Smooth muscle cell (in vitro differentiated cells): ENCODE data around the gene KCNQ1OT1. TPM values are rescaled to one million over a fixed set of nuclear protein-coding genes. Genes with fewer than 3 reads are reported as not detected.

Source experiments
- DNase-seq: peaks from one replicate; lab custom pipeline; 2025; ENCODE audit not compliant: unreplicated experiment; lab: John Stamatoyannopoulos, UW
- H2AFZ ChIP-seq: fragments of 200-600 bp; sonication (generic); 2 replicates; pipeline ENCODE4 v1.6.0; 2016; ENCODE audit warnings: antibody characterized with exemption, low read depth, mild to moderate bottlenecking
- H3F3A ChIP-seq: fragments of 200-600 bp; sonication (generic); 2 replicates; pipeline ENCODE4 v1.6.0; 2017; ENCODE audit warnings: antibody characterized with exemption, low read depth
- H3K27ac ChIP-seq: fragments of 200-600 bp; sonication (generic); 2 replicates; pipeline ENCODE4 v1.5.1; 2016; ENCODE audit warnings: low read depth, mild to moderate bottlenecking
- H3K27me3 ChIP-seq: fragments of 200-600 bp; sonication (generic); 2 replicates; pipeline ENCODE4 v1.6.1; 2016; ENCODE audit warnings: low read depth, mild to moderate bottlenecking
- H3K36me3 ChIP-seq: fragments of 200-600 bp; sonication (generic); 2 replicates; pipeline ENCODE4 v1.5.1; 2016; ENCODE audit warnings: low read depth
- H3K4me1 ChIP-seq: fragments of 200-600 bp; sonication (generic); 2 replicates; pipeline ENCODE4 v1.5.1; 2016; ENCODE audit warnings: low read depth
- H3K4me2 ChIP-seq: fragments of 200-600 bp; sonication (generic); 2 replicates; pipeline ENCODE4 v1.6.0; 2016; ENCODE audit warnings: mild to moderate bottlenecking
- H3K4me3 ChIP-seq: fragments of 200-600 bp; sonication (generic); 2 replicates; pipeline ENCODE4 v1.5.1; 2016; ENCODE audit warnings: mild to moderate bottlenecking
- H3K79me2 ChIP-seq: fragments of 200-600 bp; sonication (generic); 2 replicates; pipeline ENCODE4 v1.6.0; 2016; ENCODE audit warnings: low read depth, mild to moderate bottlenecking
- H3K9ac ChIP-seq: fragments of 200-600 bp; sonication (generic); 2 replicates; pipeline ENCODE4 v1.6.0; 2016; ENCODE audit warnings: low read depth
- H3K9me3 ChIP-seq: fragments of 200-600 bp; sonication (generic); replicated peaks from 2 replicates; pipeline ENCODE4 v1.5.1; 2016; ENCODE audit warnings: low read depth
- H4K20me1 ChIP-seq: fragments of 200-600 bp; sonication (generic); 2 replicates; pipeline ENCODE4 v1.6.0; 2016; ENCODE audit warnings: low read depth
- CTCF ChIP-seq: fragments of 200-600 bp; sonication (generic); IDR thresholded peaks from 2 replicates; pipeline ENCODE4 v1.5.1; 2017; ENCODE audit warnings: borderline replicate concordance, mild to moderate bottlenecking, antibody characterized with exemption; ENCODE audit not compliant: insufficient read depth, poor library complexity, severe bottlenecking
- WGBS: methylation state at CpG from one replicate; pipeline ENCODE4 v1.1.7; 2016; ENCODE audit warnings: low lambda C conversion rate; 5-methylcytosine and 5-hydroxymethylcytosine counted together
- polyA plus RNA-seq: library from polyadenylated mRNA; unstranded; fragments of >200 nt; fragmentation: Nextera tagmentation; extraction: Ambion mirVana; gene quantifications from 2 replicates; pipeline ENCODE4 v1.2.1, GENCODE V29; 2016
- total RNA-seq: library from RNA; depleted of rRNA; stranded (reverse); fragments of >200 nt; gene quantifications from 2 replicates; pipeline ENCODE4 v1.2.3, GENCODE V29; 2014

The KCNQ1OT1 gene
- total and polyA plus RNA-seq, 2 experiments from 2014 or later = 1.6 to 9.8 TPM

- H3K9me3 ChIP-seq = peaks cover 21% of the 10 kb centered on the region
- DNase-seq = no peak
- H3K27me3 ChIP-seq = no peaks in the 10 kb centered on the region
- H3K4me2 ChIP-seq = no peak overlapping the region
- 93% methylated on average over 1 of the region's 1 CpG for WGBS
- H3F3A ChIP-seq = peaks cover 53% of the 10 kb centered on the region
- no peaks in the 10 kb centered on the region for H4K20me1 ChIP-seq
- no peak overlapping the region for H3K9ac ChIP-seq
- no peaks in the 10 kb centered on the region for H3K4me1 ChIP-seq
- no peaks in the 10 kb centered on the region for H3K79me2 ChIP-seq
- no peak for TF ChIP-seq CTCF
- H2AFZ ChIP-seq = no peak overlapping the region
- no peak overlapping the region for H3K27ac ChIP-seq
- H3K36me3 ChIP-seq = peaks cover 10% of the 10 kb centered on the region
- H3K4me3 ChIP-seq = no peak overlapping the region
Measured at GRCh38 chr11:2653198-2653551, 46.6 kb downstream of the KCNQ1OT1 start.

GRCh38 chr11:2652333-2653197, 47.2 kb downstream of the KCNQ1OT1 start:
- Histone ChIP-seq H3K4me2 (no peak overlapping the region), H3K79me2 (no peaks in the 10 kb centered on the region), H3K9me3 (peaks cover 25% of the 10 kb centered on the region), H3K4me1 (no peaks in the 10 kb centered on the region), H3K9ac (no peak overlapping the region), H3K27ac (no peak overlapping the region), H4K20me1 (no peaks in the 10 kb centered on the region), H3K4me3 (no peak overlapping the region), H2AFZ (no peak overlapping the region), H3K27me3 (no peaks in the 10 kb centered on the region), H3F3A (peaks cover 46% of the 10 kb centered on the region), H3K36me3 (peaks cover 10% of the 10 kb centered on the region)
- no peak for TF ChIP-seq CTCF
- DNase-seq = no peak
- 92% methylated on average over 11 of the region's 11 CpGs for WGBS

- no peak for DNase-seq
- 72% methylated on average over 7 of the region's 7 CpGs for WGBS
- TF ChIP-seq CTCF = no peak
- H2AFZ ChIP-seq = no peak overlapping the region
- H3K9ac ChIP-seq = no peak overlapping the region
- no peak overlapping the region for H3K4me2 ChIP-seq
- no peak overlapping the region for H3K27ac ChIP-seq
- H3K36me3 ChIP-seq = peaks cover 9% of the 10 kb centered on the region
- H3K79me2 ChIP-seq = no peaks in the 10 kb centered on the region
- H3K4me3 ChIP-seq = no peak overlapping the region
- peaks cover 40% of the 10 kb centered on the region for H3F3A ChIP-seq
- no peaks in the 10 kb centered on the region for H3K4me1 ChIP-seq
- H3K9me3 ChIP-seq = peaks cover 28% of the 10 kb centered on the region
- H4K20me1 ChIP-seq = no peaks in the 10 kb centered on the region
- H3K27me3 ChIP-seq = no peaks in the 10 kb centered on the region
Measured at GRCh38 chr11:2651826-2652271, 47.9 kb downstream of the KCNQ1OT1 start.
